ENCODE data around the gene KDSR. TPM values are rescaled to one million over a fixed set of nuclear protein-coding genes. Genes with fewer than 3 reads are reported as not detected.
"Not testable (repeated sequence)": the region's sequence is repeated elsewhere in the genome, so short reads cannot be mapped to it uniquely, and the experiment has no call there.

KDSR gene
- total and polyA plus RNA-seq, 9 of the 15 experiments (the other 6 are each of a cell fraction or from before 2014, with no cell fraction given): 4.0 to 24.7 (median 12.4) TPM

- FAIRE-seq; in situ Hi-C loops (cut with MboI); H3K4me3 ChIP-seq; H3K9ac ChIP-seq (ENCODE audit: insufficient read depth in 1 of 2, low read depth in 2 of 2, low read length in 2 of 2); H3K27ac ChIP-seq (ENCODE audit: extremely low read depth, low read depth, low read length); CTCF ChIA-PET (ENCODE audit: low intra/inter-chr PET ratio); H4K20me1 ChIP-seq (replicated peaks; ENCODE audit: control insufficient read depth, insufficient read depth, low read length); H2AFZ ChIP-seq (ENCODE audit: low read depth, low read length); BruUV-seq (replicated peaks); H3K27me3 ChIP-seq (ENCODE audit: control insufficient read depth in 2 of 2, insufficient read depth in 2 of 2, low read length in 2 of 2); H3K4me2 ChIP-seq (ENCODE audit: insufficient read depth, low read length); H3K9me1 ChIP-seq (ENCODE audit: control insufficient read depth, insufficient read depth, low read length); DNase-seq (ENCODE audit: extremely low read depth in 1 of 4, low spot score in 3 of 4); ATAC-seq; H3K9me3 ChIP-seq (replicated peaks; ENCODE audit: control insufficient read depth, insufficient read depth, low read depth, low read length); intact Hi-C loops (cut with micrococcal nuclease): not testable (repeated sequence)
- WGBS (ENCODE audit: insufficient coverage, low coverage, missing lambda C conversion rate): no CpG with 5 or more reads among the region's 2 CpGs
- peaks cover 6 to 12% of the 10 kb centered on the region in 2 experiments; a peak in 3 of 5 replicates for H3K4me1 ChIP-seq (replicated peaks in 1 of 2; ENCODE audit: control insufficient read depth in 2 of 2, insufficient read depth in 2 of 2, low read length in 2 of 2)
- H3K79me2 ChIP-seq (ENCODE audit: control insufficient read depth, insufficient read depth, low read length): peaks cover 18% of the 10 kb centered on the region
- peaks cover 24% of the 10 kb centered on the region; the same call in 1 of the 3 replicates for H3K36me3 ChIP-seq (ENCODE audit: control insufficient read depth, insufficient read depth, low read length)
- POLR2A ChIA-PET: interaction anchor here (0.6 kb wide), 1 partner anchor 864 kb away, joined by 3 read pairs; no protein-coding TSS in a partner anchor
Measured at GRCh38 chr18:63363420-63363819, 3.6 kb downstream of the KDSR start.

GRCh38 chr18:63356272-63356896 is 10.6 kb downstream of the KDSR start:
- 57% methylated on average over 5 of the region's 7 CpGs for WGBS (ENCODE audit: insufficient coverage, low coverage, missing lambda C conversion rate)
- Histone ChIP-seq H3K9me3 (replicated peaks; ENCODE audit: control insufficient read depth, insufficient read depth, low read depth, low read length) (no peaks in the 10 kb centered on the region), H3K9me1 (ENCODE audit: control insufficient read depth, insufficient read depth, low read length) (no peaks in the 10 kb centered on the region), H3K4me1 (replicated peaks in 1 of 2; ENCODE audit: control insufficient read depth in 2 of 2, insufficient read depth in 2 of 2, low read length in 2 of 2) (no peaks in the 10 kb centered on the region), H4K20me1 (replicated peaks; ENCODE audit: control insufficient read depth, insufficient read depth, low read length) (no peaks in the 10 kb centered on the region), H3K4me3 (no peak overlapping the region), H2AFZ (ENCODE audit: low read depth, low read length) (no peak overlapping the region), H3K27me3 (ENCODE audit: control insufficient read depth in 2 of 2, insufficient read depth in 2 of 2, low read length in 2 of 2) (no peaks in the 10 kb centered on the region), H3K79me2 (ENCODE audit: control insufficient read depth, insufficient read depth, low read length) (no peaks in the 10 kb centered on the region), H3K4me2 (ENCODE audit: insufficient read depth, low read length) (no peak overlapping the region), H3K27ac (ENCODE audit: extremely low read depth, low read depth, low read length) (no peak overlapping the region), H3K36me3 (ENCODE audit: control insufficient read depth, insufficient read depth, low read length) (peaks cover 41% of the 10 kb centered on the region; the same call in 1 of the 3 replicates), H3K9ac (ENCODE audit: insufficient read depth in 1 of 2, low read depth in 2 of 2, low read length in 2 of 2) (no peak overlapping the region)
- BruUV-seq (replicated peaks): no TSS peak
- intact Hi-C loops (cut with micrococcal nuclease): no loop called here
- DNase-seq (ENCODE audit: extremely low read depth in 1 of 4, low spot score in 3 of 4) (no peak), ATAC-seq (no peak), FAIRE-seq (no peak)
- ChIA-PET CTCF (ENCODE audit: low intra/inter-chr PET ratio) (no interaction called here), POLR2A (interaction anchor here (1.0 to 1.2 kb wide), 2 partner anchors 9 to 11 kb away, joined by 4 read pairs; partner anchors contain the start of gene KDSR)
- TF ChIP-seq SRSF9 (IDR thresholded peaks at IDR 0.05; ENCODE audit: borderline replicate concordance, low read depth, low read length) (no peak), ZNF184 (CRISPR knock-in tag; IDR thresholded peaks at IDR 0.05) (no peak), TFAM (CRISPR knock-in tag; conservative IDR thresholded peaks at IDR 0.05) (no peak), E4F1 (CRISPR knock-in tag; IDR thresholded peaks at IDR 0.05; ENCODE audit: borderline replicate concordance) (no peak), GTF2B (IDR thresholded peaks at IDR 0.05; ENCODE audit: extremely low read depth, insufficient read length) (no peak), CCAR2 (IDR thresholded peaks at IDR 0.05; ENCODE audit: low read depth, low read length) (no peak), IRF1 (CRISPR knock-in tag; IDR thresholded peaks at IDR 0.05; ENCODE audit: borderline replicate concordance) (no peak), RBM22 (IDR thresholded peaks at IDR 0.05; ENCODE audit: low read depth, low read length, poor library complexity, severe bottlenecking) (no peak)
- in situ Hi-C loops (cut with MboI): no loop called here
